ENCODE data around the gene TAMM41.

Gene TAMM41

DNA sequence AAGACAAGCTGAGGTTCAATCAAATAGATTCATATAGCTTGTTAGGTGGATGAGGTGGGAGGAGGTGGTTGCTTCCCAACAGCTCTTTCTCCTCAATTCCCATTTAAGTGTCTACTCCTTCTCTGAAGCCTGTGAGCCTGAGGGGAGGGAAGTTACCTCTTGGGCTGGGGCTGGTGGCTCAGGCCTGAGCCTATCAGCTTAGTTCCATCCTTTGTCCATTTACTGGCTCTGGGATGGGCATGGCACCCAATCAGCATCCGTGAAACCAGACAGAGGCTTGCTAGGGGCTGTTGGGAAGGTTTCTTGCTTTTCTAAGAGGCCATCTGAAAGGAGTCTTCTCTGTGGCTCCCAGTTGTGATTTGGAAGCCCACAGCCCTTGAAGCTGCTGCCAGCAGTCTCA lies 57.3 kb downstream of the TAMM41 start:
- Histone ChIP-seq H3K9ac (no peak overlapping the region), H3K79me2 (peaks cover 2% of the 10 kb centered on the region), H3K36me3 (ENCODE audit: control insufficient read depth, insufficient read depth, low read length) (no peaks in the 10 kb centered on the region), H3K9me3 (ENCODE audit: control insufficient read depth, low read length) (no peaks in the 10 kb centered on the region), H3K27me3 (ENCODE audit: control insufficient read depth, insufficient read depth, low read length) (no peaks in the 10 kb centered on the region), H3K27ac (no peak overlapping the region), H3K4me2 (ENCODE audit: low read length) (no peak overlapping the region), H3K4me3 (ENCODE audit: low read depth, low read length) (no peak overlapping the region), H2AFZ (no peak overlapping the region), H3K4me1 (no peaks in the 10 kb centered on the region)
- TF ChIP-seq, protein P1, sequence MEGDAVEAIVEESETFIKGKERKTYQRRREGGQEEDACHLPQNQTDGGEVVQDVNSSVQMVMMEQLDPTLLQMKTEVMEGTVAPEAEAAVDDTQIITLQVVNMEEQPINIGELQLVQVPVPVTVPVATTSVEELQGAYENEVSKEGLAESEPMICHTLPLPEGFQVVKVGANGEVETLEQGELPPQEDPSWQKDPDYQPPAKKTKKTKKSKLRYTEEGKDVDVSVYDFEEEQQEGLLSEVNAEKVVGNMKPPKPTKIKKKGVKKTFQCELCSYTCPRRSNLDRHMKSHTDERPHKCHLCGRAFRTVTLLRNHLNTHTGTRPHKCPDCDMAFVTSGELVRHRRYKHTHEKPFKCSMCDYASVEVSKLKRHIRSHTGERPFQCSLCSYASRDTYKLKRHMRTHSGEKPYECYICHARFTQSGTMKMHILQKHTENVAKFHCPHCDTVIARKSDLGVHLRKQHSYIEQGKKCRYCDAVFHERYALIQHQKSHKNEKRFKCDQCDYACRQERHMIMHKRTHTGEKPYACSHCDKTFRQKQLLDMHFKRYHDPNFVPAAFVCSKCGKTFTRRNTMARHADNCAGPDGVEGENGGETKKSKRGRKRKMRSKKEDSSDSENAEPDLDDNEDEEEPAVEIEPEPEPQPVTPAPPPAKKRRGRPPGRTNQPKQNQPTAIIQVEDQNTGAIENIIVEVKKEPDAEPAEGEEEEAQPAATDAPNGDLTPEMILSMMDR (IDR thresholded peaks at IDR 0.05): no peak

GRCh38 chr3:11784971-11785377 lies 61.7 kb downstream of the TAMM41 start:
- Histone ChIP-seq H3K79me2 (no peaks in the 10 kb centered on the region), H3K4me1 (peaks cover 4% of the 10 kb centered on the region), H3K4me2 (ENCODE audit: low read length) (no peak overlapping the region), H3K9ac (no peak overlapping the region), H3K9me3 (ENCODE audit: control insufficient read depth, low read length) (no peaks in the 10 kb centered on the region), H3K27me3 (ENCODE audit: control insufficient read depth, insufficient read depth, low read length) (no peaks in the 10 kb centered on the region), H2AFZ (no peak overlapping the region), H3K27ac (no peak overlapping the region), H3K36me3 (ENCODE audit: control insufficient read depth, insufficient read depth, low read length) (no peaks in the 10 kb centered on the region), H3K4me3 (ENCODE audit: low read depth, low read length) (no peak overlapping the region)
- TF ChIP-seq, protein P1 (IDR thresholded peaks at IDR 0.05): no peak

DNA sequence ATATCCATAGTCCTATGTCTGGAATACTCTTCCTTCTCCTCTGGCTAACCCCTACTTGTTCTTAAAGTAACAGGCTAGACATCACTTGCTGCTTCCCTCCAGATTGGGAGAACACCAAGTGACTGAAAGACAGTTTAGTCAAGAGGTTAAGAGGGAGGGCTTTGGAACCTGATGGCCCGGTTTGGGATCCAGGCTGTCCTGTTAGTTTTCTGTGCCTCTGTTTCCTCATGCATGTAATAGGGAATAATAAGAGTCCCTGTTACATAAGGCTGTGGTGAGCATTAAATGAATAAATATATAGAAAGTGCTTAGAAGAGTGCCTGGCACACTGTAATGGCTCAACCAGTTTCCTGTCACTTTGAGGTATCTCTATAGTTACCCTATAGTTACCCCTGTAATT lies 66.3 kb downstream of the TAMM41 start:
- Histone ChIP-seq H3K27me3 (ENCODE audit: control insufficient read depth, insufficient read depth, low read length) (no peaks in the 10 kb centered on the region), H3K4me2 (ENCODE audit: low read length) (no peak overlapping the region), H3K36me3 (ENCODE audit: control insufficient read depth, insufficient read depth, low read length) (no peaks in the 10 kb centered on the region), H3K27ac (no peak overlapping the region), H3K9ac (no peak overlapping the region), H2AFZ (no peak overlapping the region), H3K79me2 (no peaks in the 10 kb centered on the region), H3K4me1 (peaks cover 4% of the 10 kb centered on the region), H3K4me3 (ENCODE audit: low read depth, low read length) (no peak overlapping the region), H3K9me3 (ENCODE audit: control insufficient read depth, low read length) (no peaks in the 10 kb centered on the region)
- TF ChIP-seq, protein P1 (IDR thresholded peaks at IDR 0.05): no peak

DNA sequence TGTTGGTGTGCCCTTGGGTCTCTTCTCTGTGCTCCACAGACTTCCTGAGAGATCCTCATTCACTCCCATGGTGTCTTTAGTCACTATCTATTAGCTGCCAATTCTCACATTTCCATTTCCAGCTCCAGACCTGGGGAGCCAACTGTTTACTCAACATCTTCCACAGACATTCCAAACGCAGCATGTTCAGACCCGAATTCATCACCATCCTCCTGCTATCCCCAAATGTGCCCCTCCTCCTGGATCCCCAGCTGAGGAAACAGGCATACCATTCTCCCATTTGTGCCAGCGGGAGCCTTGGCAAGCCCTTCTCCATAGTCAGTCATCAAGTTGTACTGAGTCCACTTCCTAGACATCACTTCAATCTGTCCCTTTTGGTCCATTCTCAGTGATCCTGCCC lies 67.1 kb downstream of the TAMM41 start:
- Histone ChIP-seq H3K4me1 (peaks cover 4% of the 10 kb centered on the region), H3K36me3 (ENCODE audit: control insufficient read depth, insufficient read depth, low read length) (no peaks in the 10 kb centered on the region), H3K9me3 (ENCODE audit: control insufficient read depth, low read length) (no peaks in the 10 kb centered on the region), H2AFZ (no peak overlapping the region), H3K27me3 (ENCODE audit: control insufficient read depth, insufficient read depth, low read length) (no peaks in the 10 kb centered on the region), H3K79me2 (no peaks in the 10 kb centered on the region), H3K9ac (no peak overlapping the region), H3K4me2 (ENCODE audit: low read length) (no peak overlapping the region), H3K4me3 (ENCODE audit: low read depth, low read length) (no peak overlapping the region), H3K27ac (no peak overlapping the region)
- TF ChIP-seq, protein P1 (IDR thresholded peaks at IDR 0.05): no peak

DNA sequence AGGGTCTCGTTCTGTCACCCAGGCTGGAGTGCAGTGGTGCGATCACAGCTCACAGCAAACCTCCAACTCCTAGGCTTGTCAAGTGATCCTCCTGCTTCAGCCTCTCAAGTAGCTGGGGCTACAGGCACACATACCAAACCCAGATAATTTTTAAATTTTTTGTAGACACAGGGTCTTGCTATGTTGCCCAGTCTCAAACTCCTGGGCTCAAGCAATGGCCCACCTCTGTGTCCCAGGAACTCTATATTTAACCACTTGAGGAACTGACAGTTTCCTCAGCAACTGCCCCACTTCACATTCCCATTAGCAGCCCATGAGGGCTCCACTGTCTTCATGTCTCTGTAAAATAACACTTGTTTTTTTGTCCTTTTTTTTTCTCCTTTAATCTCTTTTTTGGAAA lies 68.4 kb downstream of the TAMM41 start:
- Histone ChIP-seq H3K4me3 (ENCODE audit: low read depth, low read length) (no peak overlapping the region), H3K36me3 (ENCODE audit: control insufficient read depth, insufficient read depth, low read length) (no peaks in the 10 kb centered on the region), H3K4me1 (peaks cover 4% of the 10 kb centered on the region), H3K27me3 (ENCODE audit: control insufficient read depth, insufficient read depth, low read length) (no peaks in the 10 kb centered on the region), H2AFZ (no peak overlapping the region), H3K9me3 (ENCODE audit: control insufficient read depth, low read length) (no peaks in the 10 kb centered on the region), H3K9ac (no peak overlapping the region), H3K79me2 (no peaks in the 10 kb centered on the region), H3K4me2 (ENCODE audit: low read length) (no peak overlapping the region), H3K27ac (no peak overlapping the region)
- TF ChIP-seq, protein P1 (IDR thresholded peaks at IDR 0.05): no peak

Measured in parathyroid adenoma (tissue), 2 donors.